Caki2 (cell line): ENCODE data around the gene SLC38A2. TPM values are rescaled to one million over a fixed set of nuclear protein-coding genes. Genes with fewer than 3 reads are reported as not detected.
"Not testable (repeated sequence)": the region's sequence is repeated elsewhere in the genome, so short reads cannot be mapped to it uniquely, and the experiment has no call there.

Experiments used
- DNase-seq: peaks from one replicate; pipeline ENCODE4 v3.0.0-alpha.2; 2015; ENCODE audit warnings: low read depth
- in situ Hi-C: cut with HindIII; loops from 2 replicates; pipeline ENCODE4 v1.10.0; 2016; ENCODE audit warnings: low sequenced_read_pairs, low pct_unique_long_range_greater_than_20kb, mixed read lengths
- total RNA-seq: library from RNA; depleted of rRNA; stranded (reverse); fragments of >200 nt; shearing (Covaris generic); gene quantifications from 2 replicates; pipeline ENCODE4 v1.2.3, GENCODE V29; 2014; ENCODE audit warnings: low replicate concordance; rRNA removed

SLC38A2 gene
- total RNA-seq, 1 experiment from 2014 or later, result 80.3 TPM

- DNase-seq, result no peak
- in situ Hi-C loops, result no loop called here
Measured at GRCh38 chr12:46356655-46357437, 15.7 kb downstream of the SLC38A2 start.

GRCh38 chr12:46354802-46355199, 17.8 kb downstream of the SLC38A2 start:
- DNase-seq, result peak; percentile 58
- in situ Hi-C loops, result no loop called here

GRCh38 chr12:46354111-46354801, 18.3 kb downstream of the SLC38A2 start:
- in situ Hi-C loops, result no loop called here
- no peak for DNase-seq

- in situ Hi-C loops, result no loop called here
- DNase-seq, result no peak
Measured at GRCh38 chr12:46351886-46352650, 20.5 kb downstream of the SLC38A2 start.

- no peak for DNase-seq
- in situ Hi-C loops, result no loop called here
Measured at GRCh38 chr12:46351138-46351537, 21.4 kb downstream of the SLC38A2 start.

GRCh38 chr12:46349253-46349652, 23.3 kb downstream of the SLC38A2 start:
- no peak for DNase-seq
- in situ Hi-C loops, result no loop called here

GRCh38 chr12:46343118-46343852, 29.3 kb downstream of the SLC38A2 start:
- in situ Hi-C loops, result no loop called here
- no peak for DNase-seq

GRCh38 chr12:46342562-46343033, 30.0 kb downstream of the SLC38A2 start:
- DNase-seq, result no peak
- in situ Hi-C loops, result no loop called here

GRCh38 chr12:46339051-46339450, 33.5 kb downstream of the SLC38A2 start:
- DNase-seq, result no peak
- in situ Hi-C loops, result no loop called here

GRCh38 chr12:46332260-46332659, 40.3 kb downstream of the SLC38A2 start:
- in situ Hi-C loops, result no loop called here
- DNase-seq, result no peak

- in situ Hi-C loops, result not testable (repeated sequence)
- peak; percentile 12 for DNase-seq
Measured at GRCh38 chr12:46325075-46325474, 47.5 kb downstream of the SLC38A2 start.

GRCh38 chr12:46320731-46321130, 51.8 kb downstream of the SLC38A2 start:
- DNase-seq, result no peak
- in situ Hi-C loops, result no loop called here

- no peak for DNase-seq
- in situ Hi-C loops, result no loop called here
Measured at GRCh38 chr12:46318037-46318436, 54.5 kb downstream of the SLC38A2 start.

Other genes with a start within 250 kb of the SLC38A2 start
- 38.4 and 49.4 TPM in 2 replicates for gene SLC38A1, start 103.7 kb downstream of the SLC38A2 start, total RNA-seq